Adrenal gland (tissue), 12 donors: ENCODE results near the gene RASA3. TPM values are rescaled to one million over a fixed set of nuclear protein-coding genes. Genes with fewer than 3 reads are reported as not detected.
A peak's percentile ranks its signal among the peaks of the same experiment; 100 is the strongest.

Experiments used
- DNase-seq, 7 donors: peaks; one replicate each; pipeline ENCODE4 v3.0.0-alpha.2; 2019 to 2020
- H3K27ac ChIP-seq, 5 donors: fragments of 200-600 bp; sonication (generic) in 4 of 5; 1 replicate in 3 of 5; 2 replicates in 2 of 5; pipeline versions ENCODE4 v1.5.1 to v1.8.0; 2016 to 2020; ENCODE audit warnings: mild to moderate bottlenecking in 1 of 5
- H3K27me3 ChIP-seq: fragments of 200-600 bp; 2 replicates; pipeline ENCODE4 v1.8.0; 2021
- H3K36me3 ChIP-seq, 2 donors: fragments of 200-600 bp; replicated peaks in 1 of 2; 1 replicate in 1 of 2; 2 replicates in 1 of 2; pipeline versions ENCODE4 v1.5.1 to v1.8.0; 2018 to 2022
- H3K4me1 ChIP-seq, 2 donors: fragments of 200-600 bp; replicated peaks in 1 of 2; 1 replicate in 1 of 2; 2 replicates in 1 of 2; pipeline versions ENCODE4 v1.5.1 to v1.8.0; 2018 to 2021
- H3K4me3 ChIP-seq, 4 donors: fragments of 200-600 bp; sonication (generic) in 3 of 4; one replicate each; pipeline ENCODE4 v1.5.1; 2016 to 2018
- H3K9me3 ChIP-seq, 3 donors: fragments of 200-600 bp; sonication (generic) in 1 of 3; replicated peaks in 1 of 3; 1 replicate in 2 of 3; 2 replicates in 1 of 3; pipeline versions ENCODE4 v1.5.1 to v1.8.0; 2016 to 2021
- POLR2A ChIP-seq, 2 donors: fragments of 450-650 bp; IDR thresholded peaks; one replicate each; pipeline ENCODE4 v1.6.1; 2017; ENCODE audit warnings: antibody characterized with exemption in 2 of 2, mild to moderate bottlenecking in 2 of 2, moderate library complexity in 1 of 2
- WGBS, 4 donors: extraction: QIAGEN DNeasy Blood & Tissue Kit in 2 of 4; methylation state at CpG; one replicate each; pipeline versions ENCODE4 v1.1.5 to v1.1.7; 2013 to 2017; 5-methylcytosine and 5-hydroxymethylcytosine counted together
- intact Hi-C, 2 donors: fragments of 100-400 bp; cut with DNase I; formaldehyde crosslinking; loops; one replicate each; pipeline versions ENCODE4 v1.14.1 to v1.15.0; 2022 to 2023
- polyA plus RNA-seq, 3 donors: library from polyadenylated mRNA; stranded (reverse); fragments of 200-250 nt in 2 of 3; fragments of 350-450 nt in 1 of 3; fragmentation: Illumina TruSeq in 1 of 3; extraction: RNeasy Lipid Tissue Mini Kit (QIAGEN cat#74804) in 1 of 3; gene quantifications; one replicate each; pipeline ENCODE4 v1.2.3, GENCODE V29; 2013 to 2014
- total RNA-seq, 9 donors: library from RNA; depleted of rRNA in 4 of 9; stranded (reverse); fragments of >200 nt in 4 of 9; fragments of 120-200 nt in 1 of 9; fragmentation: NEBNext Ultra II Directional in 1 of 9; extraction: Animal tissue kit (Norgen Biotek cat#: 25700) in 1 of 9; gene quantifications; one replicate each; pipeline versions ENCODE4 v1.1.0 to v1.2.4, GENCODE V29; 2013 to 2023
- TF ChIP-seq, protein P1 (sequence below), 6 experiments: fragments of 450-650 bp in 4 of 6; fragments of 200-600 bp in 2 of 6; sonication (generic) in 1 of 6; IDR thresholded peaks; 1 replicate in 5 of 6; 2 replicates in 1 of 6; pipeline versions ENCODE4 v1.5.1 to v1.8.0; 2016 to 2021; ENCODE audit warnings: antibody characterized with exemption in 6 of 6, mild to moderate bottlenecking in 2 of 6, moderate library complexity in 1 of 6
- donor health status: healthy with polysubstance abuse.
- donor health status: Bipolar disorder and iron deficiency.
- donor health status: DM: yes; HTN: yes; CAD: no.
- donor health status: DM: no; HTN: no; CAD: no.
- donor health status: DM: no; HTN: no; CAD: no.
- donor health status: DM: yes; HTN: yes; CAD: no.

The RASA3 gene
- total and polyA plus RNA-seq, 12 donors: 2.2 to 11.7 (median 7.3) TPM

DNA sequence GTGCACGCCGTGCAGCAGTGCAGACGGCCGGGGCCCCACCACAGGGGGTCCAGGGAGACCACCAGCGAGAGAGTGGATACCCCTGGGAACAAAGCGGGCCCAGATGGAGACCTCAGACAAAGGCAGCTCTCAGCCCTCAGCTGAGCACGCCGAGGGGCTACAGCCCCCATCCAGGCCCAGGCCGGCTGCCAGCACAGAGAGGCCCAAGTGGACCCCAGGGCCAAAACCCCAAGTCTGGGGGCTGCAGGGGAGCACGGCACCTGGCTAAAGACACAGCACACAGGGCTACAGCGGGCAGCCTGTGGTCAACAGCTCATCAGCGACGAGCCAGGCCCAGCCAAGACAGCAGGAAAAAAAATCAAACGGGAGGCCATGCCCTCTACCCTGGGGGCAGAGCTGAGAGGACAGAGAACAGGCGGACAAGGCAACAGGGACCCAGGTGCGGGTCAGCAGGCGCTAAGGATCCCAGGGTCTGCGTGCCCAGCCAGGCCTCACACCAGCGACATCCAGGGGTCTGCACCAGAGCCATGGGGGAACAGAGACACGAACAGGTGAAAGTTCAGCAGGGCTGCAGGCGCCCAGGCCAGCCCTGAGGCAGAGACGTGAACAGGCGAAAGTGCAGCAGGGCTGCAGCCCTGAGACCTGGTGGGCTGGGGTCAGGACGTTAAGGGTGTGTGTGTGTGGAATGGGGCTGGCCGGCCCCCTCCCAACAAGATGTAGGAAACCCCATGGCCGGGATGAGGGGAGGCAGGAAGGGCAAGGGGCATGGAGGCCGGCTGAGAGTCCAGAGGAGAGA lies 34.3 kb downstream of the RASA3 start:
- peaks cover 0 to 9% of the 10 kb centered on the region in 2 donors for H3K4me1 ChIP-seq
- DNase-seq: peak in 3 of 7 donors; percentile 0 to 46 (median 10)
- H3K4me3 ChIP-seq: no peak overlapping the region
- H3K36me3 ChIP-seq: no peaks in the 10 kb centered on the region
- no peaks in the 10 kb centered on the region for H3K9me3 ChIP-seq
- H3K27ac ChIP-seq: peak overlapping the region in 2 of 5 donors; percentile 58 to 69
- no peaks in the 10 kb centered on the region for H3K27me3 ChIP-seq
- 76 to 81% (median 81%) methylated on average over 19 to 27 of the region's 27 CpGs for WGBS, 4 donors
- no peak for TF ChIP-seq POLR2A (IDR thresholded peaks at IDR 0.05)
- TF ChIP-seq, protein P1, sequence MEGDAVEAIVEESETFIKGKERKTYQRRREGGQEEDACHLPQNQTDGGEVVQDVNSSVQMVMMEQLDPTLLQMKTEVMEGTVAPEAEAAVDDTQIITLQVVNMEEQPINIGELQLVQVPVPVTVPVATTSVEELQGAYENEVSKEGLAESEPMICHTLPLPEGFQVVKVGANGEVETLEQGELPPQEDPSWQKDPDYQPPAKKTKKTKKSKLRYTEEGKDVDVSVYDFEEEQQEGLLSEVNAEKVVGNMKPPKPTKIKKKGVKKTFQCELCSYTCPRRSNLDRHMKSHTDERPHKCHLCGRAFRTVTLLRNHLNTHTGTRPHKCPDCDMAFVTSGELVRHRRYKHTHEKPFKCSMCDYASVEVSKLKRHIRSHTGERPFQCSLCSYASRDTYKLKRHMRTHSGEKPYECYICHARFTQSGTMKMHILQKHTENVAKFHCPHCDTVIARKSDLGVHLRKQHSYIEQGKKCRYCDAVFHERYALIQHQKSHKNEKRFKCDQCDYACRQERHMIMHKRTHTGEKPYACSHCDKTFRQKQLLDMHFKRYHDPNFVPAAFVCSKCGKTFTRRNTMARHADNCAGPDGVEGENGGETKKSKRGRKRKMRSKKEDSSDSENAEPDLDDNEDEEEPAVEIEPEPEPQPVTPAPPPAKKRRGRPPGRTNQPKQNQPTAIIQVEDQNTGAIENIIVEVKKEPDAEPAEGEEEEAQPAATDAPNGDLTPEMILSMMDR (IDR thresholded peaks at IDR 0.05): no peak
- intact Hi-C loops: no loop called here

GRCh38 chr13:114097212-114097892 lies 35.1 kb downstream of the RASA3 start:
- WGBS, 4 donors: 79 to 88% (median 81%) methylated on average over 12 to 25 of the region's 25 CpGs
- H3K27me3 ChIP-seq: no peaks in the 10 kb centered on the region
- no peaks in the 10 kb centered on the region for H3K36me3 ChIP-seq
- no peak overlapping the region for H3K4me3 ChIP-seq
- DNase-seq: peak in 1 of 7 donors; percentile 64
- intact Hi-C loops: no loop called here
- no peaks in the 10 kb centered on the region for H3K9me3 ChIP-seq
- H3K4me1 ChIP-seq: peaks cover 0 to 9% of the 10 kb centered on the region in 2 donors
- peak overlapping the region in 1 of 5 donors; percentile 69 for H3K27ac ChIP-seq
- TF ChIP-seq POLR2A (IDR thresholded peaks at IDR 0.05): no peak
- TF ChIP-seq, protein P1 (IDR thresholded peaks at IDR 0.05): no peak

DNA sequence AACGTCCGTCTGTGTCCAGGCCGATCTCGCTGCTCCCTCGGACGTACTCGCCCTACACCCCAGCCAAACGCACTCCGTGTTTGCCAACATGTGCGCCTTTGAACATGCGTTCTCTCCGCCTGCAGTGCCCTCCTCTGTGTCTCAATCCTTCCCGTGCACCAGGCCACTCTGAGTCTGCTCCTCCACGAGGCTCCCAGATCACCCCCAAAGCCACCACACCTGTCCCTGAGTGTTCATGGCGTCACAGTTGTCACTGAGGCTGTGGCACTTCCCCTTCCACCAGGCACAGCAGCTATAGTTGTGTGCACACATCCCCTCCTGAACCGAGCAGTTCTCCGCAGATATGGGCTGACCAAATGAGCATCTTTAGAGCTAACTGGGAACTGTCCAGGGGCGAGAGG lies 35.6 kb downstream of the RASA3 start:
- peak in 1 of 7 donors; percentile 43 for DNase-seq
- H3K36me3 ChIP-seq: no peaks in the 10 kb centered on the region
- H3K4me3 ChIP-seq: no peak overlapping the region
- H3K27ac ChIP-seq: no peak overlapping the region
- H3K27me3 ChIP-seq: no peaks in the 10 kb centered on the region
- peaks cover 0 to 9% of the 10 kb centered on the region in 2 donors for H3K4me1 ChIP-seq
- H3K9me3 ChIP-seq: no peaks in the 10 kb centered on the region
- WGBS, 4 donors: 83 to 90% (median 88%) methylated on average over 15 to 18 of the region's 18 CpGs
- no peak for TF ChIP-seq POLR2A (IDR thresholded peaks at IDR 0.05)
- TF ChIP-seq, protein P1 (IDR thresholded peaks at IDR 0.05): no peak
- intact Hi-C loops: no loop called here

DNA sequence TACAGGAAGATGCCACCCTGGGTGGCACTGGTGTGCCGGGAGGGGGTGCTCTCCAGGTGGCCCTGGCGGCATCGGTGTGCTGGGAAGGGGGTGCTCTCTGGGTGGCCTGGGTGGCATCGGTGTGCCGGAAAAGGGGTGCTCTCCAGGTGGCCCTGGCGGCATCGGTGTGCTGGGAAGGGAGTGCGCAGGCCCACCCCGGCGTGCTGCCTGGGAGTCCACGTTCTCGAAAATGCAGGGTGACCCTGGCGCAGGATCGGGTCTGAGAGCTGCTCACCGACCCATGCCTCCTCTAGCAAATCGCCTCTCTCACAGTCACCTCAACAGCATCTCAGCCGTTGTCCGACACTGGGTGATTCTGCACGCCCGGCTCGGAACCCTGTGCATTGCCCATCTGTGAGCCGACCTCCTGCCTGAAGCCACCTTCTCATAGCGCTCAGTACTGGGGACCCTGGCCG lies 36.4 kb downstream of the RASA3 start:
- Histone ChIP-seq H3K9me3 (no peaks in the 10 kb centered on the region), H3K4me3 (no peak overlapping the region), H3K36me3 (no peaks in the 10 kb centered on the region), H3K27me3 (no peaks in the 10 kb centered on the region), H3K4me1 (peaks cover 0 to 9% of the 10 kb centered on the region in 2 donors), H3K27ac (no peak overlapping the region)
- DNase-seq: peak in 2 of 7 donors; percentile 6 to 42
- intact Hi-C loops: no loop called here
- TF ChIP-seq, protein P1 (IDR thresholded peaks at IDR 0.05): no peak
- no peak for TF ChIP-seq POLR2A (IDR thresholded peaks at IDR 0.05)
- 87 to 100% (median 94%) methylated on average over 3 to 24 of the region's 24 CpGs for WGBS, 4 donors
